HUES6 (cell line): ENCODE results near the gene TMEM135.
"Not testable (repeated sequence)": the region's sequence is repeated elsewhere in the genome, so short reads cannot be mapped to it uniquely, and the experiment has no call there.

Experiments used
- H3K27ac ChIP-seq: 2 replicates; pipeline ENCODE4 v1.7.0; 2013; ENCODE audit warnings: low read depth, mild to moderate bottlenecking, low read length, inconsistent platforms
- H3K27me3 ChIP-seq: 2 replicates; pipeline ENCODE4 v1.6.1; 2013; ENCODE audit warnings: low read length; ENCODE audit not compliant: control insufficient read depth, insufficient read depth
- H3K36me3 ChIP-seq: 2 replicates; pipeline ENCODE4 v1.6.1; 2013; ENCODE audit warnings: low read length; ENCODE audit not compliant: control insufficient read depth, insufficient read depth
- H3K4me1 ChIP-seq: 2 replicates; pipeline ENCODE4 v1.6.1; 2013; ENCODE audit warnings: low read length; ENCODE audit not compliant: control insufficient read depth, insufficient read depth
- H3K4me3 ChIP-seq: 2 replicates; pipeline ENCODE4 v1.5.1; 2013; ENCODE audit warnings: low read depth, low read length
- H3K9ac ChIP-seq: one replicate; pipeline ENCODE4 v1.6.1; 2013; ENCODE audit warnings: mild to moderate bottlenecking, low read length
- H3K9me3 ChIP-seq: 2 replicates; pipeline ENCODE4 v1.6.1; 2013; ENCODE audit warnings: low read depth, low read length; ENCODE audit not compliant: control insufficient read depth, insufficient read depth

The TMEM135 gene

GRCh38 chr11:87280143-87280542, 242.4 kb downstream of the TMEM135 start:
- H3K27me3 ChIP-seq: no peaks in the 10 kb centered on the region
- no peaks in the 10 kb centered on the region for H3K9me3 ChIP-seq
- no peaks in the 10 kb centered on the region for H3K36me3 ChIP-seq
- no peak overlapping the region for H3K9ac ChIP-seq
- no peak overlapping the region for H3K27ac ChIP-seq
- H3K4me1 ChIP-seq: no peaks in the 10 kb centered on the region
- no peak overlapping the region for H3K4me3 ChIP-seq

- no peaks in the 10 kb centered on the region for H3K36me3 ChIP-seq
- no peak overlapping the region for H3K9ac ChIP-seq
- peaks cover 5% of the 10 kb centered on the region for H3K9me3 ChIP-seq
- no peaks in the 10 kb centered on the region for H3K4me1 ChIP-seq
- no peak overlapping the region for H3K27ac ChIP-seq
- H3K27me3 ChIP-seq: no peaks in the 10 kb centered on the region
- no peak overlapping the region for H3K4me3 ChIP-seq
Observed at GRCh38 chr11:87281496-87281895, 243.8 kb downstream of the TMEM135 start.

GRCh38 chr11:87284306-87284705, 246.6 kb downstream of the TMEM135 start:
- Histone ChIP-seq H3K36me3 (no peaks in the 10 kb centered on the region), H3K9ac (no peak overlapping the region), H3K27me3 (no peaks in the 10 kb centered on the region), H3K27ac (no peak overlapping the region), H3K4me1 (no peaks in the 10 kb centered on the region), H3K9me3 (peaks cover 5% of the 10 kb centered on the region), H3K4me3 (no peak overlapping the region)

GRCh38 chr11:87285674-87286073, 247.9 kb downstream of the TMEM135 start:
- H3K9ac ChIP-seq, H3K27ac ChIP-seq, H3K36me3 ChIP-seq, H3K27me3 ChIP-seq, H3K9me3 ChIP-seq, H3K4me1 ChIP-seq, H3K4me3 ChIP-seq: not testable (repeated sequence)

- Histone ChIP-seq H3K4me3 (no peak overlapping the region), H3K4me1 (peaks cover 3% of the 10 kb centered on the region; the same call in 1 of the 2 replicates), H3K9ac (no peak overlapping the region), H3K27ac (no peak overlapping the region), H3K9me3 (peaks cover 5% of the 10 kb centered on the region), H3K36me3 (no peaks in the 10 kb centered on the region), H3K27me3 (no peaks in the 10 kb centered on the region)
Observed at GRCh38 chr11:87286338-87286737, 248.6 kb downstream of the TMEM135 start.

GRCh38 chr11:87290304-87290922, 252.7 kb downstream of the TMEM135 start:
- H3K27ac ChIP-seq: no peak overlapping the region
- H3K27me3 ChIP-seq: no peaks in the 10 kb centered on the region
- peaks cover 3% of the 10 kb centered on the region for H3K9me3 ChIP-seq
- no peak overlapping the region for H3K9ac ChIP-seq
- no peak overlapping the region for H3K4me3 ChIP-seq
- no peaks in the 10 kb centered on the region for H3K36me3 ChIP-seq
- H3K4me1 ChIP-seq: peaks cover 21% of the 10 kb centered on the region

GRCh38 chr11:87292598-87292997, 254.9 kb downstream of the TMEM135 start:
- Histone ChIP-seq H3K27me3 (no peaks in the 10 kb centered on the region), H3K9me3 (no peaks in the 10 kb centered on the region), H3K4me3 (no peak overlapping the region), H3K27ac (0 out of 2 replicates have a peak overlapping the region, but pooled peaks have one; percentile 7), H3K9ac (no peak overlapping the region), H3K36me3 (no peaks in the 10 kb centered on the region), H3K4me1 (peaks cover 34% of the 10 kb centered on the region)

GRCh38 chr11:87295237-87295636, 257.5 kb downstream of the TMEM135 start:
- Histone ChIP-seq H3K4me3 (no peak overlapping the region), H3K9ac (no peak overlapping the region), H3K4me1 (peaks cover 34% of the 10 kb centered on the region), H3K27me3 (no peaks in the 10 kb centered on the region), H3K27ac (no peak overlapping the region), H3K9me3 (no peaks in the 10 kb centered on the region), H3K36me3 (no peaks in the 10 kb centered on the region)

GRCh38 chr11:87296627-87297026, 258.9 kb downstream of the TMEM135 start:
- H3K4me1 ChIP-seq: peaks cover 31% of the 10 kb centered on the region
- H3K9me3 ChIP-seq: no peaks in the 10 kb centered on the region
- H3K27me3 ChIP-seq: no peaks in the 10 kb centered on the region
- H3K9ac ChIP-seq: no peak overlapping the region
- H3K36me3 ChIP-seq: no peaks in the 10 kb centered on the region
- H3K4me3 ChIP-seq: no peak overlapping the region
- H3K27ac ChIP-seq: no peak overlapping the region

- no peak overlapping the region for H3K27ac ChIP-seq
- peaks cover 28% of the 10 kb centered on the region for H3K4me1 ChIP-seq
- no peak overlapping the region for H3K4me3 ChIP-seq
- no peaks in the 10 kb centered on the region for H3K27me3 ChIP-seq
- H3K9me3 ChIP-seq: no peaks in the 10 kb centered on the region
- H3K9ac ChIP-seq: no peak overlapping the region
- no peaks in the 10 kb centered on the region for H3K36me3 ChIP-seq
Observed at GRCh38 chr11:87298155-87298554, 260.4 kb downstream of the TMEM135 start.

- Histone ChIP-seq H3K36me3 (no peaks in the 10 kb centered on the region), H3K9me3 (no peaks in the 10 kb centered on the region), H3K4me1 (peaks cover 28% of the 10 kb centered on the region), H3K27ac (no peak overlapping the region), H3K27me3 (no peaks in the 10 kb centered on the region), H3K4me3 (no peak overlapping the region), H3K9ac (no peak overlapping the region)
Observed at GRCh38 chr11:87299041-87299481, 261.3 kb downstream of the TMEM135 start.
